Astrocyte of the cerebellum (primary cell): ENCODE results near the gene CBLB.

ENCODE experiments used
- DNase-seq: peaks from one replicate; pipeline ENCODE4 v3.0.0-alpha.2; 2011; ENCODE audit warnings: low read depth
- H3K4me3 ChIP-seq: 2 replicates; pipeline ENCODE4 v1.5.1; 2011; ENCODE audit warnings: mild to moderate bottlenecking, low read depth, low read length, moderate library complexity
- CTCF ChIP-seq: IDR thresholded peaks from 2 replicates; pipeline ENCODE4 v1.5.1; 2012; ENCODE audit warnings: low read length, low read depth, moderate library complexity, mild to moderate bottlenecking; ENCODE audit errors: missing control alignments
- in situ Hi-C: cut with HindIII; loops from 2 replicates; pipeline ENCODE4 v1.10.0; 2017; ENCODE audit warnings: low sequenced_read_pairs

The CBLB gene

GRCh38 chr3:105877336-105877910 lies 8.6 kb upstream of the CBLB start:
- in situ Hi-C loops: no loop called here
- no peak for DNase-seq
- TF ChIP-seq CTCF: no peak

GRCh38 chr3:105876780-105877327 lies 8.0 kb upstream of the CBLB start:
- H3K4me3 ChIP-seq: no peak overlapping the region
- in situ Hi-C loops: no loop called here
- DNase-seq: no peak
- no peak for TF ChIP-seq CTCF

More at GRCh38 chr3:105877336-105877910, 8.6 kb upstream of the CBLB start:
- no peak overlapping the region for H3K4me3 ChIP-seq

- no peak for TF ChIP-seq CTCF
- in situ Hi-C loops: no loop called here
- H3K4me3 ChIP-seq: peak overlapping the region; percentile 84
- DNase-seq: no peak
These were observed 1.3 kb upstream of the CBLB start for GRCh38 chr3:105869861-105870755.

GRCh38 chr3:105869531-105869833 lies 670 bp upstream of the CBLB start:
- no peak for TF ChIP-seq CTCF
- DNase-seq: no peak
- peak overlapping the region; percentile 84 for H3K4me3 ChIP-seq
- in situ Hi-C loops: no loop called here

- DNase-seq: no peak
- TF ChIP-seq CTCF: no peak
- peak overlapping the region; percentile 84 for H3K4me3 ChIP-seq
- in situ Hi-C loops: no loop called here
These were observed 426 bp downstream of the CBLB start for GRCh38 chr3:105868431-105868741.

- in situ Hi-C loops: no loop called here
- H3K4me3 ChIP-seq: peak overlapping the region; percentile 84
- DNase-seq: no peak
- no peak for TF ChIP-seq CTCF
These were observed 941 bp downstream of the CBLB start for GRCh38 chr3:105867712-105868430.
